Kidney (tissue), 14 donors: ENCODE data around the gene PDLIM5. TPM values are rescaled to one million over a fixed set of nuclear protein-coding genes. Genes with fewer than 3 reads are reported as not detected.

Experiments
- DNase-seq, 5 donors: peaks; one replicate each; pipeline ENCODE4 v3.0.0-alpha.2; 2013 to 2020
- FAIRE-seq: peaks from 2 replicates; lab custom pipeline; 2012; peaks lifted over from hg19 to GRCh38; lab: Jason Lieb, UNC
- H3K27ac ChIP-seq, 2 donors: one replicate each; pipeline ENCODE4 v1.7.0; 2013; ENCODE audit warnings: low read depth in 2 of 2, low read length in 2 of 2, inconsistent platforms in 1 of 2
- H3K27me3 ChIP-seq: one replicate; pipeline ENCODE4 v1.7.1; 2013; ENCODE audit warnings: low read length, inconsistent platforms; ENCODE audit not compliant: control insufficient read depth, insufficient read depth
- H3K36me3 ChIP-seq, 3 donors: one replicate each; pipeline versions ENCODE4 v1.7.0 to v1.7.1; 2013; ENCODE audit warnings: low read length in 3 of 3, control low read depth in 1 of 3, inconsistent platforms in 1 of 3; ENCODE audit not compliant: insufficient read depth in 3 of 3, control insufficient read depth in 2 of 3
- H3K4me1 ChIP-seq, 3 donors: one replicate each; pipeline versions ENCODE4 v1.7.0 to v1.7.1; 2013; ENCODE audit warnings: low read length in 3 of 3, inconsistent platforms in 1 of 3, low read depth in 1 of 3; ENCODE audit not compliant: control insufficient read depth in 2 of 3, insufficient read depth in 2 of 3
- H3K4me3 ChIP-seq, 3 donors: one replicate each; pipeline versions ENCODE4 v1.7.0 to v1.8.1; 2013; ENCODE audit warnings: low read length in 3 of 3, control low read depth in 1 of 3, inconsistent platforms in 1 of 3
- H3K9ac ChIP-seq, 3 donors: one replicate each; pipeline versions ENCODE4 v1.7.0 to v1.7.1; 2013; ENCODE audit warnings: low read length in 3 of 3, control low read depth in 1 of 3, inconsistent platforms in 1 of 3
- H3K9me3 ChIP-seq, 3 donors: one replicate each; pipeline versions ENCODE4 v1.7.0 to v1.7.1; 2013; ENCODE audit warnings: low read length in 3 of 3, control low read depth in 1 of 3, inconsistent platforms in 1 of 3; ENCODE audit not compliant: control insufficient read depth in 2 of 3, insufficient read depth in 1 of 3
- intact Hi-C: fragments of 100-400 bp; cut with DNase I; formaldehyde crosslinking; loops from one replicate; pipeline ENCODE4 v1.11.1; 2022
- polyA plus RNA-seq: library from polyadenylated mRNA; stranded (reverse); fragments of 350-450 nt; fragmentation: Illumina TruSeq; extraction: RNeasy Lipid Tissue Mini Kit (QIAGEN cat#74804); gene quantifications from one replicate; pipeline ENCODE4 v1.2.3, GENCODE V29; 2014; ENCODE audit warnings: low read depth, low replicate concordance; ENCODE audit not compliant: insufficient read depth
- total RNA-seq: library from RNA; stranded (reverse); fragmentation: NEBNext Ultra II Directional; extraction: Animal tissue kit (Norgen Biotek cat#: 25700); gene quantifications from one replicate; pipeline ENCODE4 v1.2.1, GENCODE V29; 2021
- TF ChIP-seq, protein P1 (sequence below): IDR thresholded peaks from 3 replicates; pipeline ENCODE4 v1.5.1; 2012; ENCODE audit warnings: mild to moderate bottlenecking, moderate library complexity, borderline replicate concordance; ENCODE audit not compliant: insufficient read depth; ENCODE audit errors: extremely low read depth
- donor health status: control.
- donor health status: control.
- donor health status: control.
- donor health status: control.
- donor health status: control.
- donor health status: DM: yes; HTN: yes; CAD: no.
- donor health status: Normal renal cell carcinoma (clear cell type).

PDLIM5 gene
- total and polyA plus RNA-seq, 2 donors from 2014 or later = 24.3 to 167 TPM

DNA sequence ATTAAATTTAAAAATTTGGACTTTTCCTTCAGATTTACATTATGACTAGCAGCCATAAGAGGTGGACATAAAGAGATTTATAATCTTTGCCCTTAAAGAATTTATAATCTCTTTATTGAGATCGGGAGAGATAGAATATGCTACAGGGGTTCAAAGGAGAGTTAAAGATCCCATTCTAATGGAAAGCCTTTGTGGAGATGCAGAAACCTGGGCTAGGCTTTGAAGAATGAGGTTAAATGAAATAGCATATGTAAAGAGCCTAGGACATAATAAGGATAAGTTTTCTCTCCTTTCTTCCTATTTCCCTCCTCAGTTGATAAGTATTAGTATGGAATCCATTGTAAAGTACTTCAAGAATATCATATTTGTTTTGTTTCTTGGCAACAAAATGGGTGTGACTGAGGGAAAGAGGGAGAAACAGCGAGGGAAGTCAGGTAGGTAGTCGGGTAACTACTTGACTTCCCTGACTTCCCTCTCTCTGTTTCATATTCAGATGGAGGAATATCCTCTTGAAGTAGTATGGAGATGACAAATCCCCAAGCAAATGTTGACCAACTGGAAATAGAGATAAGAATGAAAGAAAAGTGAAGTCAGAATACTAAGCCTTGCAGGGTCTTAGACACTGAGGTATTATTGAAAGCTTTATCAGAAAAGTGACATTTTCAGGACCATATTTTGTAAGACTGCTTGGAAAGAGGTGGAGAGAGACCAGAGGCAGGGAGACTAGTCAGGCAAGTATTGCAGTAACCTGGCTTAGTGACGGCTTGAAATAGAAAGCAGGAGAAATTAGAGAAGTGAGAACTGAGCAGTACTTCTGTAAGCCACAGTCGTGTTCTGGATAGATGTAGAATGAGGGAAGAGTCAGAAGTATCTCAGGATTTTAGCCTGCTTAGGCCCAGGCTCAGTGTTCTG is 82.9 kb downstream of the PDLIM5 start:
- peaks cover 0 to 30% (median 19%) of the 10 kb centered on the region in 3 donors for H3K4me1 ChIP-seq
- H3K27me3 ChIP-seq = no peaks in the 10 kb centered on the region
- H3K4me3 ChIP-seq = no peak overlapping the region
- no peaks in the 10 kb centered on the region for H3K9me3 ChIP-seq
- no peak for DNase-seq
- no peak overlapping the region for H3K9ac ChIP-seq
- no peaks in the 10 kb centered on the region for H3K36me3 ChIP-seq
- TF ChIP-seq, protein P1, sequence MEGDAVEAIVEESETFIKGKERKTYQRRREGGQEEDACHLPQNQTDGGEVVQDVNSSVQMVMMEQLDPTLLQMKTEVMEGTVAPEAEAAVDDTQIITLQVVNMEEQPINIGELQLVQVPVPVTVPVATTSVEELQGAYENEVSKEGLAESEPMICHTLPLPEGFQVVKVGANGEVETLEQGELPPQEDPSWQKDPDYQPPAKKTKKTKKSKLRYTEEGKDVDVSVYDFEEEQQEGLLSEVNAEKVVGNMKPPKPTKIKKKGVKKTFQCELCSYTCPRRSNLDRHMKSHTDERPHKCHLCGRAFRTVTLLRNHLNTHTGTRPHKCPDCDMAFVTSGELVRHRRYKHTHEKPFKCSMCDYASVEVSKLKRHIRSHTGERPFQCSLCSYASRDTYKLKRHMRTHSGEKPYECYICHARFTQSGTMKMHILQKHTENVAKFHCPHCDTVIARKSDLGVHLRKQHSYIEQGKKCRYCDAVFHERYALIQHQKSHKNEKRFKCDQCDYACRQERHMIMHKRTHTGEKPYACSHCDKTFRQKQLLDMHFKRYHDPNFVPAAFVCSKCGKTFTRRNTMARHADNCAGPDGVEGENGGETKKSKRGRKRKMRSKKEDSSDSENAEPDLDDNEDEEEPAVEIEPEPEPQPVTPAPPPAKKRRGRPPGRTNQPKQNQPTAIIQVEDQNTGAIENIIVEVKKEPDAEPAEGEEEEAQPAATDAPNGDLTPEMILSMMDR = no peak
- H3K27ac ChIP-seq = no peak overlapping the region
- intact Hi-C loops = no loop called here
- FAIRE-seq = no peak

DNA sequence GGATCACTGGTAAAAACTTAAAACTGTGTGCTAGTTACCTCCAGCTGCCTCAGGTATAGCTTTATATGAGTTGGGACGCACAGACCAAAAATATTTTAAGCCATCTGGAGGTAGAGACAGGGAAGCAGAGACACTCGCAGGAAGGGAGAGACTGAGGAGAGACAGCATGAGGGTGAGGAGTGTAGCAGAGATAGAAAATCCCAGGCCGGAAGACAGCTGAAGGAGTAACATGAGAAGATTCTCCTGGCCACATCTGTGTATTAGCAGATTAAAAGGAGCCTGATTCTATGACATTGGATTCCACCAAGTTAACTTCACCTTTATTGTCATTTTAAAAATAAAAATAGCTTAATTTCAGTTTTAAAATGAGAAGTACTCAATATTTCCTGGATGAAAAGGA is 84.3 kb downstream of the PDLIM5 start:
- H3K9me3 ChIP-seq = no peaks in the 10 kb centered on the region
- H3K9ac ChIP-seq = no peak overlapping the region
- DNase-seq = no peak
- H3K4me3 ChIP-seq = no peak overlapping the region
- FAIRE-seq = no peak
- H3K4me1 ChIP-seq = peaks cover 0 to 27% (median 19%) of the 10 kb centered on the region in 3 donors
- no peaks in the 10 kb centered on the region for H3K27me3 ChIP-seq
- intact Hi-C loops = no loop called here
- no peaks in the 10 kb centered on the region for H3K36me3 ChIP-seq
- TF ChIP-seq, protein P1 = no peak
- H3K27ac ChIP-seq = no peak overlapping the region

DNA sequence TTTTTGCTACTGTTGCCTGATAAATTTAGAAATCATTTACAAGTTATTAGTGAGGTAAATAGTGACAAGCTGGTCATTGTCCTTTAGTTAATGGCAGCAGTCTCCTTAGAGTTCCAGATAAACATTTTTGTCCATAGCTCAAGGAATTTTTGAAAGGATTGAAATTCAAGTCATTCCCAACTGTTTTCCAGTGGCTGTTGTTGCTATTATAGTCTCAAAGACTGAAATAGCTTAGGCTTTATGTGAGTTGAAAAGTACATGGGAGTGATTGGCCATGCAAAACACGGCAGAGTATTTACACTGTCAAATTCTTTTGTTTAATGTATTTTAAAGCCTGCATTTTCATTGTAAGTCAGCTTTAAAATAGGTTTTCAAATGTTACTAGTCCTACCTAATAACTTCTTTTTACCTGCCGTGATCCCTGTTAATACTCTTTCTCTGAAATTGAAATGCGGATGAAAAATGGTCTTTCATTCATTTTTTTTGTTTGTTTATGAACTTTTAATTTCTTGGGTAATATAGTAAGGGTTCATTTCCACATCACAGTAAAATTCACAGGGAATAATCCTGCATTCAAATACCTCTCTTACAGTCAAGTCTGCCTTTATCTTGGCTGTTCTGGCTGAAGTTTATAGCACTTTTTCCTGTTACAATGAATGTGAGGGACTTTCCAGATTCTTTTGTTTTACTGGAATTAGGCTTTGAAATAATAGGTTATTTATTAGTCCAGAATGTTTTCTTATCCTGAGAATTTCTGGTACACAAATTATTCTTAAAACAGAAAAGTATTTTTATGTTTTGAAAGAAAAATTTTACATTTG is 85.1 kb downstream of the PDLIM5 start:
- Histone ChIP-seq H3K36me3 (no peaks in the 10 kb centered on the region), H3K9ac (no peak overlapping the region), H3K27ac (peak overlapping the region in 1 of 2 donors; percentile 14), H3K27me3 (no peaks in the 10 kb centered on the region), H3K9me3 (no peaks in the 10 kb centered on the region), H3K4me1 (peaks cover 0 to 27% (median 19%) of the 10 kb centered on the region in 3 donors), H3K4me3 (no peak overlapping the region)
- TF ChIP-seq, protein P1 = no peak
- FAIRE-seq = peak; percentile 92
- intact Hi-C loops = no loop called here
- DNase-seq = peak in 2 of 5 donors; percentile 37 to 52
